Measurements from ENCODE around the gene MT3. TPM values are rescaled to one million over a fixed set of nuclear protein-coding genes. Genes with fewer than 3 reads are reported as not detected.

MT3 gene
- total RNA-seq, 1 experiment from 2014 or later = not detected

- Histone ChIP-seq H3F3A (ENCODE audit: insufficient read depth, low read depth) (peaks cover 3% of the 10 kb centered on the region; the same call in 1 of the 2 replicates), H3K4me2 (no peak within 1 kb of the TSS), H3K9me2 (ENCODE audit: insufficient read depth) (no peaks in the 10 kb centered on the region), H3K27ac (no peak within 1 kb of the TSS), H3K79me2 (ENCODE audit: low read depth) (no peaks in the 10 kb centered on the region), H3K4me3 (no peak within 1 kb of the TSS), H3K27me3 (ENCODE audit: insufficient read depth, low read depth) (no peaks in the 10 kb centered on the region), H4K20me1 (ENCODE audit: insufficient read depth) (no peaks in the 10 kb centered on the region), H3K9me3 (ENCODE audit: insufficient read depth, low read depth) (no peaks in the 10 kb centered on the region), H3K36me3 (ENCODE audit: low read depth) (no peaks in the 10 kb centered on the region), H2AFZ (no peak within 1 kb of the TSS), H3K4me1 (replicated peaks; ENCODE audit: insufficient read depth) (peaks cover 11% of the 10 kb centered on the region)
- CTCF ChIA-PET = no interaction called here
- DNase-seq = no peak
- TF ChIP-seq CTCF (conservative IDR thresholded peaks at IDR 0.05) (no peak), EZH2 (IDR thresholded peaks at IDR 0.05; ENCODE audit: low read depth) (no peak)
- BruUV-seq (replicated peaks) = no TSS peak
- intact Hi-C loops (cut with micrococcal nuclease; ENCODE audit: unreplicated experiment) = no loop called here
- POLR2A ChIA-PET (ENCODE audit: unreplicated experiment) = no interaction called here
Observed at GRCh38 chr16:56632156-56632847, 43.0 kb downstream of the MT3 start, which contains the start of gene MT1M. TSS of gene MT1M (plus strand) at chr16:56632659. CDS start at chr16:56632732, 73 bp downstream.

GRCh38 chr16:56632848-56633365 is 43.6 kb downstream of the MT3 start:
- no peak for TF ChIP-seq EZH2 (IDR thresholded peaks at IDR 0.05; ENCODE audit: low read depth)
- no peaks in the 10 kb centered on the region for H3K9me3 ChIP-seq (ENCODE audit: insufficient read depth, low read depth)
- no peaks in the 10 kb centered on the region for H3K36me3 ChIP-seq (ENCODE audit: low read depth)
- H3K27me3 ChIP-seq (ENCODE audit: insufficient read depth, low read depth) = no peaks in the 10 kb centered on the region
- no peaks in the 10 kb centered on the region for H3K79me2 ChIP-seq (ENCODE audit: low read depth)
- no peak overlapping the region for H3K27ac ChIP-seq
- peaks cover 14% of the 10 kb centered on the region for H3K4me1 ChIP-seq (replicated peaks; ENCODE audit: insufficient read depth)
- no peaks in the 10 kb centered on the region for H4K20me1 ChIP-seq (ENCODE audit: insufficient read depth)
- ChIA-PET POLR2A (ENCODE audit: unreplicated experiment) (no interaction called here), CTCF (no interaction called here)
- peaks cover 3% of the 10 kb centered on the region; the same call in 1 of the 2 replicates for H3F3A ChIP-seq (ENCODE audit: insufficient read depth, low read depth)
- H3K4me3 ChIP-seq = no peak overlapping the region
- no TSS peak for BruUV-seq (replicated peaks)
- no peak overlapping the region for H3K4me2 ChIP-seq
- H3K9me2 ChIP-seq (ENCODE audit: insufficient read depth) = no peaks in the 10 kb centered on the region
- no peak for DNase-seq
- intact Hi-C loops (cut with micrococcal nuclease; ENCODE audit: unreplicated experiment) = no loop called here
- H2AFZ ChIP-seq = no peak overlapping the region

- no peaks in the 10 kb centered on the region for H3K79me2 ChIP-seq (ENCODE audit: low read depth)
- no peak for DNase-seq
- H4K20me1 ChIP-seq (ENCODE audit: insufficient read depth) = no peaks in the 10 kb centered on the region
- TF ChIP-seq CTCF (conservative IDR thresholded peaks at IDR 0.05) (no peak), EZH2 (IDR thresholded peaks at IDR 0.05; ENCODE audit: low read depth) (no peak)
- no peak overlapping the region for H3K4me2 ChIP-seq
- no peak overlapping the region for H3K27ac ChIP-seq
- no TSS peak for BruUV-seq (replicated peaks)
- no peak overlapping the region for H3K4me3 ChIP-seq
- ChIA-PET CTCF (no interaction called here), POLR2A (ENCODE audit: unreplicated experiment) (no interaction called here)
- intact Hi-C loops (cut with micrococcal nuclease; ENCODE audit: unreplicated experiment) = no loop called here
- peaks cover 14% of the 10 kb centered on the region for H3K4me1 ChIP-seq (replicated peaks; ENCODE audit: insufficient read depth)
- H3K9me2 ChIP-seq (ENCODE audit: insufficient read depth) = no peaks in the 10 kb centered on the region
- no peaks in the 10 kb centered on the region for H3K27me3 ChIP-seq (ENCODE audit: insufficient read depth, low read depth)
- no peak overlapping the region for H2AFZ ChIP-seq
- no peaks in the 10 kb centered on the region for H3K9me3 ChIP-seq (ENCODE audit: insufficient read depth, low read depth)
- H3K36me3 ChIP-seq (ENCODE audit: low read depth) = no peaks in the 10 kb centered on the region
- peaks cover 3% of the 10 kb centered on the region; the same call in 1 of the 2 replicates for H3F3A ChIP-seq (ENCODE audit: insufficient read depth, low read depth)
Observed at GRCh38 chr16:56633535-56633934, 44.2 kb downstream of the MT3 start.

Data from PC-9 (cell line).